Spleen (tissue), 11 donors: ENCODE measurements around the gene CCDC149. TPM values are rescaled to one million over a fixed set of nuclear protein-coding genes. Genes with fewer than 3 reads are reported as not detected.

Source experiments
- DNase-seq: peaks from one replicate; pipeline ENCODE4 v3.0.0-alpha.2; 2020
- H3K27ac ChIP-seq, 8 donors: fragments of 200-600 bp; sonication (generic) in 7 of 8; 1 replicate in 4 of 8; 2 replicates in 4 of 8; pipeline versions ENCODE4 v1.5.0 to v1.8.0; 2016 to 2021; ENCODE audit warnings: inconsistent platforms in 4 of 8, mild to moderate bottlenecking in 4 of 8, moderate library complexity in 1 of 8
- H3K27me3 ChIP-seq, 7 donors: fragments of 200-600 bp; sonication (generic) in 6 of 7; replicated peaks in 1 of 7; 1 replicate in 4 of 7; 2 replicates in 3 of 7; pipeline versions ENCODE4 v1.5.0 to v1.8.0; 2016 to 2021; ENCODE audit warnings: inconsistent platforms in 3 of 7, mild to moderate bottlenecking in 1 of 7
- H3K36me3 ChIP-seq, 6 donors: fragments of 200-600 bp; sonication (generic) in 5 of 6; 1 replicate in 4 of 6; 2 replicates in 2 of 6; pipeline versions ENCODE4 v1.5.0 to v1.8.0; 2016 to 2021; ENCODE audit warnings: inconsistent platforms in 2 of 6
- H3K4me1 ChIP-seq, 6 donors: fragments of 200-600 bp; sonication (generic) in 5 of 6; 1 replicate in 3 of 6; 2 replicates in 3 of 6; pipeline versions ENCODE4 v1.5.0 to v1.8.0; 2016 to 2021; ENCODE audit warnings: inconsistent platforms in 3 of 6
- H3K4me3 ChIP-seq, 8 donors: fragments of 200-600 bp; sonication (generic) in 7 of 8; 1 replicate in 4 of 8; 2 replicates in 4 of 8; pipeline versions ENCODE4 v1.5.0 to v1.8.0; 2016 to 2021; ENCODE audit warnings: inconsistent platforms in 4 of 8, mild to moderate bottlenecking in 4 of 8, moderate library complexity in 2 of 8
- H3K9me3 ChIP-seq, 8 donors: fragments of 200-600 bp; sonication (generic) in 7 of 8; 1 replicate in 4 of 8; 2 replicates in 4 of 8; pipeline versions ENCODE4 v1.5.0 to v1.8.0; 2016 to 2021; ENCODE audit warnings: inconsistent platforms in 4 of 8
- CTCF ChIP-seq, 11 experiments: fragments of 200-600 bp in 7 of 11; fragments of 450-650 bp in 4 of 11; sonication (generic) in 4 of 11; IDR thresholded peaks in 8 of 11; conservative IDR thresholded peaks in 3 of 11; 1 replicate in 7 of 11; 2 replicates in 4 of 11; pipeline versions ENCODE4 v1.4.0 to v1.8.0; 2016 to 2021; ENCODE audit warnings: antibody characterized with exemption in 11 of 11, inconsistent platforms in 4 of 11, mild to moderate bottlenecking in 1 of 11
- POLR2A ChIP-seq, 3 donors: fragments of 450-650 bp; IDR thresholded peaks; one replicate each; pipeline ENCODE4 v1.5.1; 2017; ENCODE audit warnings: antibody characterized with exemption in 3 of 3, mild to moderate bottlenecking in 1 of 3
- POLR2AphosphoS5 ChIP-seq, 3 donors: sonication (generic); formaldehyde crosslinking; IDR thresholded peaks; one replicate each; pipeline ENCODE4 v1.5.1; 2017; ENCODE audit warnings: antibody characterized with exemption in 3 of 3
- WGBS, 5 donors: extraction: QIAGEN DNeasy Blood & Tissue Kit in 3 of 5; methylation state at CpG; one replicate each; pipeline versions ENCODE4 v1.1.5 to v1.1.7; 2013 to 2018; 5-methylcytosine and 5-hydroxymethylcytosine counted together
- intact Hi-C: fragments of 100-400 bp; cut with DNase I; formaldehyde crosslinking; loops from one replicate; pipeline ENCODE4 v1.15.0; 2023; ENCODE audit warnings: low total_unique reads
- polyA plus RNA-seq, 3 donors: library from polyadenylated mRNA; stranded (reverse); fragments of 200-250 nt; gene quantifications; one replicate each; pipeline ENCODE4 v1.2.1, GENCODE V29; 2013
- total RNA-seq, 7 donors: library from RNA; depleted of rRNA in 3 of 7; stranded (reverse); fragments of >200 nt in 3 of 7; fragmentation: NEBNext Ultra II Directional in 4 of 7; extraction: Animal tissue kit (Norgen Biotek cat#: 25700) in 4 of 7; gene quantifications; one replicate each; pipeline versions ENCODE4 v1.1.0 to v1.2.1, GENCODE V29; 2016 to 2021
- donor health status: healthy with polysubstance abuse.
- donor health status: DM: no; HTN: no; CAD: no; lungs with moderate emphysema.
- donor health status: DM: no; HTN: no; CAD: no.
- donor health status: Bipolar disorder and iron deficiency.
- donor health status: healthy.
- donor health status: DM: no; HTN: no; CAD: no.
- donor health status: DM: yes; HTN: yes; CAD: no.

Gene CCDC149
- total and polyA plus RNA-seq, 10 donors: 1.9 to 16.0 (median 9.8) TPM

GRCh38 chr4:24770032-24770584 is 142.7 kb downstream of the CCDC149 start:
- Histone ChIP-seq H3K27ac (no peak overlapping the region), H3K27me3 (peaks cover 0 to 2% (median 0%) of the 10 kb centered on the region in 7 donors), H3K4me1 (no peaks in the 10 kb centered on the region), H3K36me3 (no peaks in the 10 kb centered on the region), H3K4me3 (no peak overlapping the region), H3K9me3 (no peaks in the 10 kb centered on the region)
- TF ChIP-seq POLR2AphosphoS5 (IDR thresholded peaks at IDR 0.05) (no peak), POLR2A (IDR thresholded peaks at IDR 0.05) (no peak), CTCF (IDR thresholded peaks at IDR 0.05 in 8 of 11, conservative IDR thresholded peaks at IDR 0.05 in 3 of 11) (no peak)
- DNase-seq: no peak
- WGBS, 5 donors: 47 to 68% (median 54%) methylated on average over 3 of the region's 3 CpGs
- intact Hi-C loops: no loop called here

DNA sequence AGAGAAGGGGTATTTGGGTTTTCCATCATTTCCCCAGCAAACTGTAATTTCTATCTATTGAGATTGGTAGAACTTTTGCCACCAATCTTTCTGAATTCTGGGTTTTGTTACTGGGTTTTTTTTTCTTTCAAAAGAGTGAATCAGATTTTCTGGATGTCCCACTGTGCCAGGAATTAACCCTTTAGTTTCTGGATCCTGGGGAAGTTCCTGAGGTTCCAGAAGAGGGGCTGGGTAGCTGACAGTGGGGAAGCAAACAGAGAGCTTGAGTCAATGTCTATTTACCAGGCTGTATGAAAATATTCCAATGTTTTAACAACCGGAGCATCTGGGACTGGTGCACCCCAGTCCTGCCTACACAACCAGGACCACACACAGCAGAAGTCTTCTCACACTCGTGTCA is 143.3 kb downstream of the CCDC149 start:
- Histone ChIP-seq H3K4me3 (no peak overlapping the region), H3K27ac (no peak overlapping the region), H3K36me3 (no peaks in the 10 kb centered on the region), H3K4me1 (no peaks in the 10 kb centered on the region), H3K27me3 (no peaks in the 10 kb centered on the region), H3K9me3 (no peaks in the 10 kb centered on the region)
- TF ChIP-seq POLR2AphosphoS5 (IDR thresholded peaks at IDR 0.05): no peak
- TF ChIP-seq CTCF (IDR thresholded peaks at IDR 0.05 in 8 of 11, conservative IDR thresholded peaks at IDR 0.05 in 3 of 11): no peak
- TF ChIP-seq POLR2A (IDR thresholded peaks at IDR 0.05): no peak
- DNase-seq: no peak
- intact Hi-C loops: no loop called here
- WGBS, 5 donors: 56 to 93% (median 85%) methylated on average over 2 of the region's 2 CpGs

DNA sequence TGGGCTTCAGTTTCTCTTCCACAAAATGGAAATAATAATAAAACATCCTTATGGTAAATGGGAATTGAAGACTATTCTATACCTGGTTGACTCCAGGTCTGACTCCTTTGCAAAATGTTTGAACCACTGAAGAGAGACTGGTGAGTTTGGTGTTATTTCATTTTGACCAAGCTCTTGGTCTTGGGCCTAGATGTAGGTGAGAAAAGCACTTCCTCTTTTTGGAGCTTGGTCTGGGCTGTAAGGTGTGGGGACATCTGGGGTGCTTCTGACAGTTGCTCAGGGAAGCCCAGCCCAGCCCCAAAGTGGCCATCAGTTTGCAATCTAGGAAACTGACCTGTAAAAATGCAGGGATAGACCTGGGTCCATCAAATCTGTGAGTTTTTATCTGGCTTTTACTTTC is 144.2 kb downstream of the CCDC149 start:
- TF ChIP-seq POLR2AphosphoS5 (IDR thresholded peaks at IDR 0.05) (no peak), CTCF (IDR thresholded peaks at IDR 0.05 in 8 of 11, conservative IDR thresholded peaks at IDR 0.05 in 3 of 11) (no peak), POLR2A (IDR thresholded peaks at IDR 0.05) (no peak)
- Histone ChIP-seq H3K27me3 (no peaks in the 10 kb centered on the region), H3K36me3 (no peaks in the 10 kb centered on the region), H3K4me3 (no peak overlapping the region), H3K4me1 (no peaks in the 10 kb centered on the region), H3K9me3 (no peaks in the 10 kb centered on the region), H3K27ac (no peak overlapping the region)
- intact Hi-C loops: no loop called here
- DNase-seq: no peak

DNA sequence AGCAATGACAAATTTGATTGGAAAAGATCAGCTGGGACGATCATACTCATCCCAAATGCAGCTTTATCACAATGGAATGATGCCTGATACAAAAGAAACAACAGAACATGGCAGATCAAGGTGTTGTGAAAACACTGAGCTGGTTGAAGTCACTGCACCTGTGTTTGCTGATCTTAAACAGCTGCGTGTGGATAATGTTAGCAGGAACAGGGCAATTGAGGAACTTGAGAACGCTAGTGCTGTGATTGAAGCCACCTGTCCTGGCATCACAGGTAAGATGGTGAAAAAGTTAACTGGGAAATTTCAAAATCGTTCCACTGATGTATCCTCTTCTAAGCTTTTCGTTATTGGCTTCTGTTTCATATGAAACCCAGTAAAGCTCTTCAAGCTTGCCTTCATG is 144.8 kb downstream of the CCDC149 start:
- TF ChIP-seq POLR2A (IDR thresholded peaks at IDR 0.05) (no peak), CTCF (IDR thresholded peaks at IDR 0.05 in 8 of 11, conservative IDR thresholded peaks at IDR 0.05 in 3 of 11) (no peak)
- H3K27me3 ChIP-seq: no peaks in the 10 kb centered on the region
- H3K9me3 ChIP-seq: no peaks in the 10 kb centered on the region

More for the DNA sequence above, 144.8 kb downstream of the CCDC149 start:
- H3K36me3 ChIP-seq: no peaks in the 10 kb centered on the region
- no peak overlapping the region for H3K27ac ChIP-seq
- H3K4me3 ChIP-seq: no peak overlapping the region
- WGBS, 5 donors: 81 to 90% (median 85%) methylated on average over 5 of the region's 5 CpGs
- DNase-seq: no peak
- intact Hi-C loops: no loop called here
- H3K4me1 ChIP-seq: no peaks in the 10 kb centered on the region
